OCI-LY7 (cell line): ENCODE data around the gene SLC17A8. TPM values are rescaled to one million over a fixed set of nuclear protein-coding genes. Genes with fewer than 3 reads are reported as not detected.

Experiments used
- BruUV-seq: library from RNA; stranded (reverse); fragments of 400-500 nt; replicated peaks from 2 replicates; lab custom pipeline; 2021; lab: Mats Ljungman, UMichigan
- CTCF ChIA-PET: fragments of 300-600 bp; sonication (Branson Sonifier 250); formaldehyde crosslinking; loops from one replicate; lab custom pipeline; 2022; ENCODE audit warnings: antibody characterized with exemption; ENCODE audit not compliant: unreplicated experiment; lab: Charles Lee
- POLR2A ChIA-PET: fragments of 300-600 bp; sonication (Branson Sonifier 250); formaldehyde crosslinking; loops from one replicate; lab custom pipeline; 2022; ENCODE audit warnings: antibody characterized with exemption; lab: Charles Lee
- DNase-seq: peaks from one replicate; pipeline ENCODE4 v3.0.0-alpha.2; 2015; ENCODE audit warnings: low spot score
- H2AFZ ChIP-seq: fragments of 200-600 bp; sonication (generic), shearing (Covaris generic); 2 replicates; pipeline ENCODE4 v1.6.1; 2014; ENCODE audit warnings: mild to moderate bottlenecking, antibody characterized with exemption, low read length, moderate library complexity
- H3K27ac ChIP-seq: fragments of 200-600 bp; sonication (generic); 2 replicates; pipeline ENCODE4 v1.5.1; 2014; ENCODE audit warnings: mixed run types, low read depth, mild to moderate bottlenecking, moderate library complexity, low read length, inconsistent platforms; ENCODE audit not compliant: poor library complexity, severe bottlenecking
- H3K36me3 ChIP-seq: fragments of 200-600 bp; sonication (generic); 2 replicates; pipeline ENCODE4 v1.6.1; 2014; ENCODE audit warnings: mild to moderate bottlenecking, antibody characterized with exemption, low read length, moderate library complexity, mixed read lengths; ENCODE audit not compliant: insufficient read depth
- H3K4me1 ChIP-seq: fragments of 200-600 bp; sonication (generic); 2 replicates; pipeline ENCODE4 v1.5.1; 2014; ENCODE audit warnings: mild to moderate bottlenecking, low read length; ENCODE audit not compliant: insufficient read depth, poor library complexity, severe bottlenecking
- H3K4me2 ChIP-seq: fragments of 200-600 bp; sonication (generic); 2 replicates; pipeline ENCODE4 v1.6.1; 2014; ENCODE audit warnings: mild to moderate bottlenecking, low read length
- H3K4me3 ChIP-seq: fragments of 200-600 bp; sonication (generic); 2 replicates; pipeline ENCODE4 v1.5.1; 2014; ENCODE audit warnings: mild to moderate bottlenecking, low read depth, low read length; ENCODE audit not compliant: poor library complexity, severe bottlenecking
- H3K79me2 ChIP-seq: fragments of 200-600 bp; sonication (generic); 2 replicates; pipeline ENCODE4 v1.6.1; 2016; ENCODE audit warnings: low read depth, mild to moderate bottlenecking, low read length, moderate library complexity, mixed read lengths; ENCODE audit not compliant: insufficient read depth
- H3K9me2 ChIP-seq: fragments of 200-600 bp; sonication (generic); 2 replicates; pipeline ENCODE4 v1.6.1; 2016; ENCODE audit warnings: mild to moderate bottlenecking, low read length, mixed read lengths; ENCODE audit not compliant: insufficient read depth
- H3K9me3 ChIP-seq: fragments of 200-600 bp; sonication (generic); 2 replicates; pipeline ENCODE4 v1.6.1; 2014; ENCODE audit warnings: mild to moderate bottlenecking, mixed run types, low read length, mixed read lengths
- H4K20me1 ChIP-seq: fragments of 200-600 bp; sonication (generic); 2 replicates; pipeline ENCODE4 v1.6.1; 2014; ENCODE audit warnings: mild to moderate bottlenecking, antibody characterized with exemption, low read length, moderate library complexity, mixed read lengths; ENCODE audit not compliant: insufficient read depth
- EZH2phosphoT487 ChIP-seq: fragments of 200-600 bp; sonication (generic); IDR thresholded peaks from 2 replicates; pipeline ENCODE4 v1.6.1; 2018; ENCODE audit warnings: low read depth, borderline replicate concordance, mild to moderate bottlenecking, mixed run types, antibody characterized with exemption, low read length, moderate library complexity, mixed read lengths
- intact Hi-C: fragments of 100-400 bp; cut with micrococcal nuclease; formaldehyde crosslinking; loops from one replicate; pipeline ENCODE4 v1.10.0; 2022; ENCODE audit not compliant: unreplicated experiment
- total RNA-seq, 2 experiments: library from RNA; depleted of rRNA in 1 of 2; stranded (reverse); fragments of >200 nt in 1 of 2; shearing (Covaris generic) in 1 of 2; gene quantifications; 2 replicates each; pipeline ENCODE4 v1.2.3, GENCODE V29; 2014 to 2022
- TF ChIP-seq, protein P1 (sequence below): fragments of 200-600 bp; sonication (generic); conservative IDR thresholded peaks from 2 replicates; pipeline ENCODE4 v1.5.1; 2014; ENCODE audit warnings: mild to moderate bottlenecking, antibody characterized with exemption, low read length, moderate library complexity, mixed read lengths

The SLC17A8 gene
- total RNA-seq, 2 experiments from 2014 or later: not detected

DNA sequence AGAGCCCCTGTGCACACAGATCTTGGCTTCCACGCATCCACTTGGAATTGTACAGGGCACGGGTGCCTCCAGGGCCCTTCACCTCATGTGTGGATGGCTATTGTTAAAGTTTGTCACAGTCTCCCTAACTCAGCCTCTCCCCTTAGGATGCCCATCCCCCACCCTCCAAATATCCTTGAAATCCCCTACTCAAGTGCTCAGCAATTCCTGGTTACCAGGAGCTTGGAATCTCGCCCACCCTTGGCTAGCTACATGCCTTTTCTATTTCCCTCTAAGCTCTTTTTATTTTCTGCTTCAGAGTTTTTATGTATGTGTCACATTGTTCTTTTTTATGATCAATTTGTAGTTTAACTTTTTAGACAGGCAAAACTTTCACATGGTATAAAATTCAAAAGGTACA lies 103.8 kb downstream of the SLC17A8 start:
- Histone ChIP-seq H3K27ac (no peak overlapping the region), H3K9me3 (no peaks in the 10 kb centered on the region), H3K4me2 (no peak overlapping the region), H3K4me1 (no peaks in the 10 kb centered on the region), H3K36me3 (no peaks in the 10 kb centered on the region), H3K4me3 (no peak overlapping the region), H2AFZ (no peak overlapping the region), H4K20me1 (no peaks in the 10 kb centered on the region), H3K79me2 (no peaks in the 10 kb centered on the region), H3K9me2 (no peaks in the 10 kb centered on the region)
- intact Hi-C loops: no loop called here
- ChIA-PET POLR2A (no interaction called here), CTCF (no interaction called here)
- DNase-seq: no peak
- TF ChIP-seq, protein P1, sequence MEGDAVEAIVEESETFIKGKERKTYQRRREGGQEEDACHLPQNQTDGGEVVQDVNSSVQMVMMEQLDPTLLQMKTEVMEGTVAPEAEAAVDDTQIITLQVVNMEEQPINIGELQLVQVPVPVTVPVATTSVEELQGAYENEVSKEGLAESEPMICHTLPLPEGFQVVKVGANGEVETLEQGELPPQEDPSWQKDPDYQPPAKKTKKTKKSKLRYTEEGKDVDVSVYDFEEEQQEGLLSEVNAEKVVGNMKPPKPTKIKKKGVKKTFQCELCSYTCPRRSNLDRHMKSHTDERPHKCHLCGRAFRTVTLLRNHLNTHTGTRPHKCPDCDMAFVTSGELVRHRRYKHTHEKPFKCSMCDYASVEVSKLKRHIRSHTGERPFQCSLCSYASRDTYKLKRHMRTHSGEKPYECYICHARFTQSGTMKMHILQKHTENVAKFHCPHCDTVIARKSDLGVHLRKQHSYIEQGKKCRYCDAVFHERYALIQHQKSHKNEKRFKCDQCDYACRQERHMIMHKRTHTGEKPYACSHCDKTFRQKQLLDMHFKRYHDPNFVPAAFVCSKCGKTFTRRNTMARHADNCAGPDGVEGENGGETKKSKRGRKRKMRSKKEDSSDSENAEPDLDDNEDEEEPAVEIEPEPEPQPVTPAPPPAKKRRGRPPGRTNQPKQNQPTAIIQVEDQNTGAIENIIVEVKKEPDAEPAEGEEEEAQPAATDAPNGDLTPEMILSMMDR: no peak
- TF ChIP-seq EZH2phosphoT487: no peak
- BruUV-seq: no TSS peak

DNA sequence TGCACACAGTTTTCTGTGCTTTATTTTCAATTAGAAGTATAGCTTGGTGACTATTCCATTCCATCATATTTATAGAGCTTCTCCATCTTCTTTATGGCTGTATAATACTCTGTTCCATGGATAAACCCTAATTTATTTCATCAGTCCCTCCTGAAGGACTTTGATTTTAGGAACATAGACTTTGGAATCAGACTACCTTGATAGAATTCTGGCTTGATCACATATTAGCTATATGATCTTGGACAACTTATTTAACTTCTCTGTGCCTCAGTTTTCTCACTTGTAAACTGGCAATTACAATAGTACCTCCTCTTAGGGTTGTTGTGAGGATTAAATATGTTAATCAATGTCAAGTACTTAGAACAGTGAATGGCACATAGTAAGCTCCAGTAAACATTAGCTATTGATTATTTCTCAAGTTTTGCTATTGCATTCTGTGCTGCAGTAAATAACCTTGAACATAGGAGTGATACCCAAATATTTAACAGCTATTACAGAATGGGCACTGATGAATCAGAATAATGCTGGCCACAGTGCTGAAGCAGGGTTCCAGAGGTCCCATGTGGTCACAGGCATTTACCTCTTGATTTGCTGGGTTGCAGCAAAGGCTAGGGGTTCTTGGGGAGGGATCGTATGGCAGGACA lies 104.6 kb downstream of the SLC17A8 start:
- DNase-seq: no peak
- Histone ChIP-seq H3K36me3 (no peaks in the 10 kb centered on the region), H3K27ac (no peak overlapping the region), H3K4me3 (no peak overlapping the region), H3K4me1 (no peaks in the 10 kb centered on the region), H3K9me2 (no peaks in the 10 kb centered on the region), H4K20me1 (no peaks in the 10 kb centered on the region), H3K79me2 (no peaks in the 10 kb centered on the region), H3K9me3 (no peaks in the 10 kb centered on the region), H3K4me2 (no peak overlapping the region), H2AFZ (no peak overlapping the region)
- no TSS peak for BruUV-seq
- TF ChIP-seq, protein P1: no peak
- TF ChIP-seq EZH2phosphoT487: no peak
- intact Hi-C loops: no loop called here
- ChIA-PET CTCF (no interaction called here), POLR2A (interaction anchor here (0.6 kb wide), 1 partner anchor 12 kb away, joined by 3 read pairs; no protein-coding TSS in a partner anchor)

DNA sequence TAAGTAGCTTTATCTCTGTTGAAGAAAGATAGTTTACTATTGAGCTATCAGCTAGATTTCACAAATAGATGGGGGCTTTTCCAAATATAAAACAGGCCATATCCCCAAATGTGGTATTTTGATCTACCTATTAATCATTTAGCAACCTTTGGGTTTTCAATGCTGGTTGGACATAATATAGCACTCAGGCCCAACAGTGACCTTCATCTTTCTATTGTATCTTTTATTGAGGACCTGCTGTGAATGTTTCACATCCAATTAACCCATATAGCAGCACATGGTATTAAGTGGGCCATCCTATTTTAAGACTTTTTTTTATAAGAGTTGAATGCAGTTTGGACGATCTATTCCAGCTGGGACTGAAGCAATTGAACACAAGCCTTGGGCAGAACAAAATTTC lies 106.8 kb downstream of the SLC17A8 start:
- H3K4me2 ChIP-seq: no peak overlapping the region
- no peaks in the 10 kb centered on the region for H3K79me2 ChIP-seq
- no peak overlapping the region for H3K4me3 ChIP-seq
- no peaks in the 10 kb centered on the region for H4K20me1 ChIP-seq
- ChIA-PET POLR2A (interaction anchor here (1.0 kb wide), 1 partner anchor 31 kb away, joined by 4 read pairs; no protein-coding TSS in a partner anchor), CTCF (no interaction called here)
- H3K27ac ChIP-seq: no peak overlapping the region
- no peaks in the 10 kb centered on the region for H3K9me2 ChIP-seq
- TF ChIP-seq EZH2phosphoT487: no peak
- TF ChIP-seq, protein P1: no peak
- H2AFZ ChIP-seq: no peak overlapping the region
- no TSS peak for BruUV-seq
- no peaks in the 10 kb centered on the region for H3K4me1 ChIP-seq
- no peaks in the 10 kb centered on the region for H3K9me3 ChIP-seq
- DNase-seq: no peak
- intact Hi-C loops: no loop called here
- H3K36me3 ChIP-seq: no peaks in the 10 kb centered on the region
